H1 (cell line): ENCODE data around the gene WRAP53. TPM values are rescaled to one million over a fixed set of nuclear protein-coding genes. Genes with fewer than 3 reads are reported as not detected.

ENCODE experiments used
- CTCF ChIA-PET: fragments of 300-600 bp; sonication (Branson Sonifier 250); formaldehyde crosslinking; loops from one replicate; lab custom pipeline; 2021; ENCODE audit not compliant: partially characterized antibody; lab: Charles Lee
- POLR2A ChIA-PET: fragments of 300-600 bp; sonication (Branson Sonifier 250); formaldehyde crosslinking; loops from one replicate; lab custom pipeline; 2021; ENCODE audit warnings: inconsistent platforms; ENCODE audit not compliant: partially characterized antibody; lab: Charles Lee
- DNase-seq, 2 experiments: peaks; one replicate each; pipeline versions ENCODE4 v3.0.0 to v3.0.0-alpha.2; 2010 to 2022; ENCODE audit warnings: low spot score in 2 of 2, low read depth in 1 of 2, mixed read lengths in 1 of 2
- FAIRE-seq: peaks from 2 replicates; lab custom pipeline; 2011; peaks lifted over from hg19 to GRCh38; lab: Jason Lieb, UNC
- H2AFZ ChIP-seq: 2 replicates; pipeline ENCODE4 v1.8.1; 2012; ENCODE audit warnings: low read length, inconsistent platforms
- H2AK5ac ChIP-seq: 2 replicates; pipeline ENCODE4 v1.6.1; 2013; ENCODE audit warnings: low read depth, low read length
- H2BK120ac ChIP-seq: replicated peaks from 2 replicates; pipeline ENCODE3; 2013; ENCODE audit warnings: low read depth, low read length, inconsistent platforms
- H2BK12ac ChIP-seq: 2 replicates; pipeline ENCODE4 v1.6.1; 2013; ENCODE audit warnings: low read depth, low read length
- H2BK15ac ChIP-seq: 2 replicates; pipeline ENCODE4 v1.6.1; 2013; ENCODE audit warnings: low read length
- H2BK20ac ChIP-seq: 2 replicates; pipeline ENCODE4 v1.6.1; 2013; ENCODE audit warnings: low read length
- H2BK5ac ChIP-seq: 2 replicates; pipeline ENCODE4 v1.6.1; 2013; ENCODE audit warnings: low read depth, low read length
- H3K14ac ChIP-seq: 2 replicates; pipeline ENCODE4 v1.6.1; 2013; ENCODE audit warnings: inconsistent platforms; ENCODE audit not compliant: insufficient read length
- H3K18ac ChIP-seq: 2 replicates; pipeline ENCODE4 v1.6.1; 2013; ENCODE audit warnings: low read length; ENCODE audit errors: extremely low read depth
- H3K23ac ChIP-seq: 2 replicates; pipeline ENCODE4 v1.6.1; 2013; ENCODE audit warnings: inconsistent platforms; ENCODE audit not compliant: insufficient read length
- H3K23me2 ChIP-seq: 2 replicates; pipeline ENCODE4 v1.6.1; 2013; ENCODE audit warnings: low read depth, low read length
- H3K27ac ChIP-seq: 2 replicates; pipeline ENCODE4 v1.6.1; 2011; ENCODE audit warnings: low read depth, low read length, inconsistent platforms
- H3K27me3 ChIP-seq, 4 experiments: replicated peaks in 1 of 4; 1 replicate in 1 of 4; 2 replicates in 3 of 4; pipeline versions ENCODE4 v1.6.1 to v1.8.1; 2011 to 2013; ENCODE audit warnings: low read length in 3 of 4, mild to moderate bottlenecking in 3 of 4, inconsistent platforms in 2 of 4, mixed read lengths in 2 of 4, moderate library complexity in 1 of 4; ENCODE audit not compliant: control insufficient read depth in 3 of 4, insufficient read depth in 3 of 4; ENCODE audit errors: extremely low read depth in 1 of 4
- H3K36me3 ChIP-seq, 4 experiments: 2 replicates each; pipeline versions ENCODE4 v1.6.1 to v1.8.1; 2011 to 2013; ENCODE audit warnings: mild to moderate bottlenecking in 4 of 4, low read length in 3 of 4, moderate library complexity in 2 of 4, control low read depth in 1 of 4, inconsistent platforms in 1 of 4; ENCODE audit not compliant: insufficient read depth in 4 of 4, control insufficient read depth in 2 of 4
- H3K4ac ChIP-seq: replicated peaks from 2 replicates; pipeline ENCODE3; 2013; ENCODE audit warnings: low read length, low read depth, mixed read lengths, inconsistent platforms; ENCODE audit not compliant: insufficient read length
- H3K4me1 ChIP-seq, 4 experiments: replicated peaks in 1 of 4; 1 replicate in 1 of 4; 2 replicates in 3 of 4; pipeline versions ENCODE4 v1.6.1 to v1.8.1; 2011 to 2013; ENCODE audit warnings: low read length in 3 of 4, inconsistent platforms in 2 of 4, mixed read lengths in 1 of 4; ENCODE audit not compliant: insufficient read depth in 4 of 4, control insufficient read depth in 3 of 4
- H3K4me2 ChIP-seq, 2 experiments: 2 replicates each; pipeline versions ENCODE4 v1.6.1 to v1.8.1; 2011 to 2013; ENCODE audit warnings: low read depth in 2 of 2, low read length in 2 of 2, control low read depth in 1 of 2, inconsistent platforms in 1 of 2, mild to moderate bottlenecking in 1 of 2; ENCODE audit not compliant: insufficient read depth in 1 of 2
- H3K4me3 ChIP-seq, 4 experiments: fragments of 200-600, 300-600 bp in 1 of 4; sonication (generic), shearing (Covaris generic), sonication (Bioruptor Twin) in 1 of 4; 2 replicates each; pipeline versions ENCODE4 v1.5.1 to v1.8.1; 2011 to 2016; ENCODE audit warnings: low read length in 4 of 4, low read depth in 3 of 4, control low read depth in 2 of 4, inconsistent platforms in 2 of 4, mild to moderate bottlenecking in 2 of 4, mixed read lengths in 1 of 4, moderate library complexity in 1 of 4; ENCODE audit not compliant: insufficient read depth in 2 of 4; ENCODE audit errors: extremely low read depth in 1 of 4
- H3K56ac ChIP-seq: replicated peaks from 2 replicates; pipeline ENCODE3; 2013; ENCODE audit warnings: low read depth, mild to moderate bottlenecking, mixed read lengths, low read length, inconsistent platforms; ENCODE audit not compliant: insufficient read length
- H3K79me1 ChIP-seq: 2 replicates; pipeline ENCODE4 v1.6.1; 2013; ENCODE audit warnings: low read depth, low read length, control low read depth
- H3K79me2 ChIP-seq, 2 experiments: 2 replicates each; pipeline versions ENCODE4 v1.6.1 to v1.8.1; 2012 to 2013; ENCODE audit warnings: low read length in 2 of 2, mild to moderate bottlenecking in 2 of 2, inconsistent platforms in 1 of 2; ENCODE audit not compliant: insufficient read depth in 2 of 2, control insufficient read depth in 1 of 2
- H3K9ac ChIP-seq, 4 experiments: replicated peaks in 1 of 4; 1 replicate in 1 of 4; 2 replicates in 3 of 4; pipeline versions ENCODE4 v1.6.1 to v1.8.1; 2011 to 2013; ENCODE audit warnings: low read depth in 3 of 4, low read length in 3 of 4, control low read depth in 2 of 4, mild to moderate bottlenecking in 2 of 4, moderate library complexity in 2 of 4, inconsistent platforms in 1 of 4; ENCODE audit errors: extremely low read depth in 1 of 4
- H3K9me3 ChIP-seq, 2 experiments: 2 replicates each; pipeline versions ENCODE4 v1.6.1 to v1.8.1; 2012 to 2013; ENCODE audit warnings: mild to moderate bottlenecking in 2 of 2, moderate library complexity in 2 of 2, control low read depth in 1 of 2, inconsistent platforms in 1 of 2, low read depth in 1 of 2, low read length in 1 of 2, mixed read lengths in 1 of 2; ENCODE audit not compliant: insufficient read depth in 2 of 2
- H4K20me1 ChIP-seq, 2 experiments: replicated peaks in 1 of 2; 2 replicates each; pipeline versions ENCODE3 to v1.8.1; 2011 to 2013; ENCODE audit warnings: inconsistent platforms in 2 of 2, low read length in 2 of 2, mild to moderate bottlenecking in 1 of 2; ENCODE audit not compliant: insufficient read depth in 2 of 2, control insufficient read depth in 1 of 2
- H4K5ac ChIP-seq: 2 replicates; pipeline ENCODE4 v1.6.1; 2013; ENCODE audit warnings: low read length, low read depth, mixed read lengths, inconsistent platforms; ENCODE audit not compliant: insufficient read length
- H4K8ac ChIP-seq: 2 replicates; pipeline ENCODE4 v1.8.0; 2013; ENCODE audit warnings: mild to moderate bottlenecking, moderate library complexity, low read length, inconsistent platforms; ENCODE audit not compliant: insufficient read depth; ENCODE audit errors: extremely low read depth
- H4K91ac ChIP-seq: replicated peaks from 2 replicates; pipeline ENCODE3; 2013; ENCODE audit warnings: low read length, mixed read lengths, inconsistent platforms; ENCODE audit not compliant: insufficient read length
- ATF2 ChIP-seq: IDR thresholded peaks from 2 replicates; pipeline ENCODE4 v1.6.1; 2012; ENCODE audit warnings: low read length, inconsistent platforms
- GTF2F1 ChIP-seq: IDR thresholded peaks from 2 replicates; pipeline ENCODE4 v1.6.1; 2012; ENCODE audit warnings: low read depth, low read length, improper control_type of control experiment, borderline replicate concordance
- HDAC6 ChIP-seq: IDR thresholded peaks from one replicate; pipeline ENCODE4 v1.7.1; 2012; ENCODE audit warnings: low read depth, mild to moderate bottlenecking, inconsistent platforms, low read length, moderate library complexity
- JUN ChIP-seq: IDR thresholded peaks from 2 replicates; pipeline ENCODE4 v1.6.1; 2011; ENCODE audit warnings: low read depth, mild to moderate bottlenecking, improper control_type of control experiment, low read length
- KDM5A ChIP-seq: fragments of 200-600 bp; IDR thresholded peaks from 2 replicates; pipeline ENCODE4 v1.7.1; 2012; ENCODE audit warnings: mild to moderate bottlenecking, low read length, inconsistent platforms, mixed read lengths
- PHF8 ChIP-seq: fragments of 200-600 bp; sonication (generic); conservative IDR thresholded peaks from 2 replicates; pipeline ENCODE4 v1.7.1; 2012; ENCODE audit warnings: low read depth, mild to moderate bottlenecking, inconsistent platforms, low read length, moderate library complexity
- TAF1 ChIP-seq: IDR thresholded peaks from 2 replicates; pipeline ENCODE4 v1.6.1; 2011; ENCODE audit warnings: mild to moderate bottlenecking, low read depth, low read length
- USF2 ChIP-seq: IDR thresholded peaks from 2 replicates; pipeline ENCODE4 v1.6.1; 2011; ENCODE audit warnings: low read length, improper control_type of control experiment
- ZNF274 ChIP-seq: IDR thresholded peaks from 2 replicates; pipeline ENCODE4 v1.7.0; 2012; ENCODE audit warnings: low read length, borderline replicate concordance; ENCODE audit errors: extremely low read depth
- whole genome bisulfite sequencing, 2 experiments: shearing (Covaris generic) in 1 of 2; methylation state at CpG; one replicate each; pipeline versions ENCODE4 v1.1.6 to v1.1.7; 2013 to 2015; ENCODE audit warnings: low lambda C conversion rate in 2 of 2, mixed read lengths in 2 of 2, inconsistent platforms in 1 of 2, low coverage in 1 of 2, missing lambda C conversion rate in 1 of 2; ENCODE audit not compliant: insufficient replicate concordance in 2 of 2, insufficient coverage in 1 of 2, insufficient read length in 1 of 2; ENCODE audit errors: extremely low coverage in 1 of 2, missing lambda C conversion rate in 1 of 2; 5-methylcytosine and 5-hydroxymethylcytosine counted together
- polyA plus RNA-seq, 7 experiments: library from polyadenylated mRNA; depleted of rRNA in 3 of 7; stranded (reverse) in 5 of 7; unstranded in 2 of 7; fragments of >200 nt in 5 of 7; fragments of 200-250 nt in 2 of 7; gene quantifications; 1 replicate in 5 of 7; 2 replicates in 1 of 7; 4 replicates in 1 of 7; pipeline versions ENCODE4 v1.2.1 to v1.2.3, GENCODE V29; 2011 to 2013; ENCODE audit warnings: missing spikeins in 2 of 7, mixed read lengths in 2 of 7
- total RNA-seq: library from RNA; stranded (reverse); fragmentation: NEBNext Ultra II Directional; extraction: Animal tissue kit (Norgen Biotek cat#: 25700); gene quantifications from 2 replicates; pipeline ENCODE4 v1.2.1, GENCODE V29; 2021

Gene WRAP53
- total and polyA plus RNA-seq, 2 of the 8 experiments (the other 6 are each of a cell fraction or from before 2014, with no cell fraction given) = 29.2 to 30.1 TPM

GRCh38 chr17:7709031-7709430, 20.8 kb downstream of the WRAP53 start:
- H2BK15ac ChIP-seq = no peak overlapping the region
- FAIRE-seq (no peak), DNase-seq (no peak)
- no peak overlapping the region for H2AK5ac ChIP-seq
- peaks cover 4 to 24% (median 15%) of the 10 kb centered on the region in 4 experiments for H3K4me1 ChIP-seq
- no peak overlapping the region for H3K14ac ChIP-seq
- H3K56ac ChIP-seq = no peak overlapping the region
- no peaks in the 10 kb centered on the region for H3K9me3 ChIP-seq
- H3K4ac ChIP-seq = no peak overlapping the region
- no peaks in the 10 kb centered on the region for H3K36me3 ChIP-seq
- no peak overlapping the region for H3K4me2 ChIP-seq
- no peak overlapping the region for H2BK120ac ChIP-seq
- H4K91ac ChIP-seq = no peak overlapping the region
- H3K18ac ChIP-seq = no peak overlapping the region
- H2BK5ac ChIP-seq = no peak overlapping the region
- WGBS, 2 experiments = 85% methylated on average over 2 of the region's 11 CpGs; no CpG with 5 or more reads in 1 of the 2 experiments
- no peak overlapping the region for H3K27ac ChIP-seq
- H3K23me2 ChIP-seq = peaks cover 16% of the 10 kb centered on the region; the same call in 1 of the 2 replicates
- H3K79me1 ChIP-seq = no peaks in the 10 kb centered on the region; the same call in 1 of the 2 replicates
- H2BK20ac ChIP-seq = no peak overlapping the region
- no peak overlapping the region for H3K9ac ChIP-seq
- H3K4me3 ChIP-seq = no peak overlapping the region
- peaks cover 0 to 7% (median 3%) of the 10 kb centered on the region in 4 experiments; a peak in 3 of 7 replicates for H3K27me3 ChIP-seq
- no peak overlapping the region for H2AFZ ChIP-seq
- H2BK12ac ChIP-seq = no peak overlapping the region
- H4K20me1 ChIP-seq = peaks cover 0 to 5% of the 10 kb centered on the region in 2 experiments
- H4K8ac ChIP-seq = no peak overlapping the region
- no peaks in the 10 kb centered on the region for H3K79me2 ChIP-seq
- H3K23ac ChIP-seq = no peak overlapping the region
- no peak overlapping the region for H4K5ac ChIP-seq
- CTCF ChIA-PET = interaction anchor here (8.7 to 10.1 kb wide), 2 partner anchors 21 to 76 kb away, joined by 86 read pairs; partner anchors contain the start of genes SHBG, TP53 and WRAP53
- POLR2A ChIA-PET = interaction anchor here (0.7 to 11.4 kb wide), 2 partner anchors 8 to 21 kb away, joined by 3 to 186 read pairs; partner anchors contain the start of genes TP53 and WRAP53
- TF ChIP-seq ATF2 (no peak), ZNF274 (no peak), USF2 (no peak), GTF2F1 (no peak), JUN (no peak), TAF1 (no peak), HDAC6 (no peak), PHF8 (no peak), KDM5A (no peak)
